SU-DHL-6 (cell line): ENCODE measurements around the gene KATNAL1.

Experiments used
- CTCF ChIP-seq: fragments of 200-600 bp; sonication (generic); IDR thresholded peaks from one replicate; pipeline ENCODE4 v1.5.1; 2017; ENCODE audit warnings: antibody characterized with exemption, mild to moderate bottlenecking, low read length, moderate library complexity; ENCODE audit not compliant: insufficient read depth, poor library complexity, severe bottlenecking
- EZH2phosphoT487 ChIP-seq: fragments of 200-600 bp; sonication (generic), shearing (Covaris generic); conservative IDR thresholded peaks from 2 replicates; pipeline ENCODE4 v1.6.1; 2018; ENCODE audit warnings: mild to moderate bottlenecking, antibody characterized with exemption, low read length, moderate library complexity, mixed read lengths

- TF ChIP-seq CTCF (no peak), EZH2phosphoT487 (no peak)
Measured at GRCh38 chr13:30157616-30157993, 149.7 kb downstream of the KATNAL1 start.
